Neural cell (in vitro differentiated cells): Measurements from ENCODE around the gene SLC25A26. TPM values are rescaled to one million over a fixed set of nuclear protein-coding genes. Genes with fewer than 3 reads are reported as not detected.

Source experiments
- H2AFZ ChIP-seq: fragments of 200-600, 300-800 bp; sonication (generic), shearing (Covaris generic); 2 replicates; pipeline ENCODE4 v1.6.0; 2014; ENCODE audit warnings: low read depth, mild to moderate bottlenecking, antibody characterized with exemption, low read length, moderate library complexity
- H3F3A ChIP-seq: fragments of 200-600 bp; shearing (Covaris generic); 2 replicates; pipeline ENCODE4 v1.6.1; 2016; ENCODE audit warnings: mild to moderate bottlenecking, moderate library complexity, mixed read lengths, antibody characterized with exemption, low read length; ENCODE audit not compliant: insufficient read depth, poor library complexity, severe bottlenecking
- H3K27ac ChIP-seq: fragments of 200-600, 300-800 bp; sonication (generic), shearing (Covaris generic); 2 replicates; pipeline ENCODE4 v1.5.1; 2014; ENCODE audit warnings: mild to moderate bottlenecking, low read length, moderate library complexity
- H3K27me3 ChIP-seq: fragments of 300-800, 200-600 bp; sonication (generic), shearing (Covaris generic); 2 replicates; pipeline ENCODE4 v1.6.0; 2014; ENCODE audit warnings: mild to moderate bottlenecking, low read depth, low read length, moderate library complexity; ENCODE audit not compliant: insufficient read depth
- H3K36me3 ChIP-seq: fragments of 300-800, 200-600 bp; sonication (generic), shearing (Covaris generic); 2 replicates; pipeline ENCODE4 v1.5.1; 2014; ENCODE audit warnings: mild to moderate bottlenecking, antibody characterized with exemption, low read length, moderate library complexity; ENCODE audit not compliant: insufficient read depth
- H3K4me2 ChIP-seq: fragments of 300-800, 200-600 bp; sonication (generic), shearing (Covaris generic); 2 replicates; pipeline ENCODE4 v1.6.0; 2014; ENCODE audit warnings: mild to moderate bottlenecking, low read length
- H3K4me3 ChIP-seq: fragments of 300-800, 200-600 bp; sonication (generic), shearing (Covaris generic); 2 replicates; pipeline ENCODE4 v1.5.1; 2014; ENCODE audit warnings: mild to moderate bottlenecking, low read length, moderate library complexity
- H3K79me2 ChIP-seq: fragments of 200-600 bp; shearing (Covaris generic); replicated peaks from 2 replicates; pipeline ENCODE4 v1.6.0; 2014; ENCODE audit warnings: mild to moderate bottlenecking, low read length, moderate library complexity; ENCODE audit not compliant: insufficient read depth
- H3K9ac ChIP-seq: fragments of 300-800, 200-600 bp; sonication (generic), shearing (Covaris generic); 2 replicates; pipeline ENCODE4 v1.6.1; 2016; ENCODE audit warnings: mild to moderate bottlenecking, low read length, mixed read lengths
- H3K9me2 ChIP-seq: fragments of 200-600 bp; shearing (Covaris generic); 2 replicates; pipeline ENCODE4 v1.6.1; 2016; ENCODE audit warnings: mild to moderate bottlenecking, low read length, mixed read lengths; ENCODE audit not compliant: insufficient read depth
- H3K9me3 ChIP-seq: fragments of 200-600, 300-800 bp; sonication (generic), shearing (Covaris generic); 2 replicates; pipeline ENCODE4 v1.6.1; 2016; ENCODE audit warnings: mild to moderate bottlenecking, mixed run types, low read length, moderate library complexity, mixed read lengths
- H4K20me1 ChIP-seq: fragments of 200-600 bp; shearing (Covaris generic); 2 replicates; pipeline ENCODE4 v1.6.1; 2016; ENCODE audit warnings: mild to moderate bottlenecking, mixed run types; ENCODE audit not compliant: insufficient read depth
- EP300 ChIP-seq: fragments of 450-650 bp; conservative IDR thresholded peaks from 2 replicates; pipeline ENCODE4 v1.6.1; 2014; ENCODE audit warnings: antibody characterized with exemption, mild to moderate bottlenecking, moderate library complexity; ENCODE audit not compliant: poor library complexity, severe bottlenecking
- EZH2 ChIP-seq: fragments of 200-600, 300-800 bp; shearing (Covaris generic), sonication (generic); IDR thresholded peaks from 2 replicates; pipeline ENCODE4 v1.6.1; 2014; ENCODE audit warnings: antibody characterized with exemption, low read length, borderline replicate concordance, mild to moderate bottlenecking; ENCODE audit not compliant: insufficient read depth, poor library complexity, severe bottlenecking
- MXI1 ChIP-seq: fragments of 450-650 bp; conservative IDR thresholded peaks from 2 replicates; pipeline ENCODE4 v1.6.1; 2014; ENCODE audit warnings: antibody characterized with exemption, mild to moderate bottlenecking; ENCODE audit not compliant: poor library complexity, severe bottlenecking
- POLR2AphosphoS5 ChIP-seq: IDR thresholded peaks from 2 replicates; pipeline ENCODE4 v1.6.1; 2012
- RAD21 ChIP-seq: fragments of 450-650 bp; conservative IDR thresholded peaks from 2 replicates; pipeline ENCODE4 v1.6.1; 2014; ENCODE audit warnings: antibody characterized with exemption, mild to moderate bottlenecking, moderate library complexity
- REST ChIP-seq: IDR thresholded peaks from 2 replicates; pipeline ENCODE4 v1.6.1; 2012; ENCODE audit warnings: borderline replicate concordance
- SMC3 ChIP-seq: fragments of 450-650 bp; conservative IDR thresholded peaks from 2 replicates; pipeline ENCODE4 v1.6.1; 2014; ENCODE audit warnings: antibody characterized with exemption, mild to moderate bottlenecking, moderate library complexity; ENCODE audit not compliant: poor library complexity
- TAF1 ChIP-seq: IDR thresholded peaks from 2 replicates; pipeline ENCODE4 v1.6.1; 2012; ENCODE audit warnings: low read depth
- polyA plus RNA-seq: library from polyadenylated mRNA; depleted of rRNA; stranded (reverse); fragments of >200 nt; gene quantifications from 2 replicates; pipeline ENCODE4 v1.2.3, GENCODE V29; 2014
- TF ChIP-seq, protein P1 (sequence below): fragments of 450-650 bp; IDR thresholded peaks from 2 replicates; pipeline ENCODE4 v1.5.1; 2014; ENCODE audit warnings: antibody characterized with exemption, mild to moderate bottlenecking, moderate library complexity; ENCODE audit not compliant: poor library complexity, severe bottlenecking

Gene SLC25A26
- polyA plus RNA-seq, 1 donor from 2014 or later = 21.0 TPM

- Histone ChIP-seq H3K4me2 (no peak overlapping the region), H3F3A (no peaks in the 10 kb centered on the region), H3K79me2 (no peaks in the 10 kb centered on the region), H3K27ac (no peak overlapping the region), H3K9me2 (no peaks in the 10 kb centered on the region), H3K27me3 (no peaks in the 10 kb centered on the region), H3K4me3 (no peak overlapping the region), H2AFZ (no peak overlapping the region), H4K20me1 (no peaks in the 10 kb centered on the region), H3K36me3 (no peaks in the 10 kb centered on the region), H3K9me3 (no peaks in the 10 kb centered on the region), H3K9ac (no peak overlapping the region)
- TF ChIP-seq REST (no peak), RAD21 (no peak), EP300 (no peak), SMC3 (no peak), POLR2AphosphoS5 (no peak), MXI1 (no peak), EZH2 (no peak), TAF1 (no peak)
- TF ChIP-seq, protein P1, sequence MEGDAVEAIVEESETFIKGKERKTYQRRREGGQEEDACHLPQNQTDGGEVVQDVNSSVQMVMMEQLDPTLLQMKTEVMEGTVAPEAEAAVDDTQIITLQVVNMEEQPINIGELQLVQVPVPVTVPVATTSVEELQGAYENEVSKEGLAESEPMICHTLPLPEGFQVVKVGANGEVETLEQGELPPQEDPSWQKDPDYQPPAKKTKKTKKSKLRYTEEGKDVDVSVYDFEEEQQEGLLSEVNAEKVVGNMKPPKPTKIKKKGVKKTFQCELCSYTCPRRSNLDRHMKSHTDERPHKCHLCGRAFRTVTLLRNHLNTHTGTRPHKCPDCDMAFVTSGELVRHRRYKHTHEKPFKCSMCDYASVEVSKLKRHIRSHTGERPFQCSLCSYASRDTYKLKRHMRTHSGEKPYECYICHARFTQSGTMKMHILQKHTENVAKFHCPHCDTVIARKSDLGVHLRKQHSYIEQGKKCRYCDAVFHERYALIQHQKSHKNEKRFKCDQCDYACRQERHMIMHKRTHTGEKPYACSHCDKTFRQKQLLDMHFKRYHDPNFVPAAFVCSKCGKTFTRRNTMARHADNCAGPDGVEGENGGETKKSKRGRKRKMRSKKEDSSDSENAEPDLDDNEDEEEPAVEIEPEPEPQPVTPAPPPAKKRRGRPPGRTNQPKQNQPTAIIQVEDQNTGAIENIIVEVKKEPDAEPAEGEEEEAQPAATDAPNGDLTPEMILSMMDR = no peak
Observed at GRCh38 chr3:66348704-66349103, 127.9 kb downstream of the SLC25A26 start.

DNA sequence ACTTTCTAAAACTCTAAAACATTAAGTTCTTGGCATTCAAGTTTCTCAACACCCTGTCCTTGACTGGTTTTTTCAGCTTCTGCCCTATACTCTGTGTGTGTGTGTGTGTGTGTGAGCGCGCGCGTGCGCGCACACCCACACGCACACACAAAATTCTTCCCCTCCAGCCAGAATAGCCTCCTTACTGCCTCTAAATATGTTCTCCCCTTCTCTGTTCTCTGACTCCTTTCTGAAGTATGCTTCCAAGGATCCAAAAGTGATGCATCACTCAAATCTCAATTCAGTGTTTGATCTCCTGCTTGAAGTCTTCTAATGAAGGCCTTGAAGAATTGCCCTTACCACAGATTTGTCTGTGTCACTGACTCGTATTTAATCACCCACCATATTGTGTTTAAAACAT is 129.8 kb downstream of the SLC25A26 start:
- Histone ChIP-seq H3K9ac (no peak overlapping the region), H3K4me3 (no peak overlapping the region), H4K20me1 (no peaks in the 10 kb centered on the region), H3K36me3 (no peaks in the 10 kb centered on the region), H3F3A (no peaks in the 10 kb centered on the region), H3K4me2 (no peak overlapping the region), H3K79me2 (no peaks in the 10 kb centered on the region), H3K9me3 (no peaks in the 10 kb centered on the region), H2AFZ (no peak overlapping the region), H3K27me3 (no peaks in the 10 kb centered on the region), H3K27ac (no peak overlapping the region), H3K9me2 (no peaks in the 10 kb centered on the region)
- TF ChIP-seq EP300 (no peak), TAF1 (no peak), SMC3 (no peak), RAD21 (no peak), EZH2 (no peak), REST (no peak), POLR2AphosphoS5 (no peak), MXI1 (no peak)
- TF ChIP-seq, protein P1 = no peak
